OCI-LY3 (cell line): ENCODE measurements around the gene SIPA1.
"Not testable (repeated sequence)": the region's sequence is repeated elsewhere in the genome, so short reads cannot be mapped to it uniquely, and the experiment has no call there.

ENCODE experiments used
- H2AFZ ChIP-seq: fragments of 200-600, 300-600 bp; shearing (Covaris generic); 2 replicates; pipeline ENCODE4 v1.6.0; 2014; ENCODE audit warnings: antibody characterized with exemption, low read depth, low read length
- H3K27ac ChIP-seq: fragments of 200-600, 300-600 bp; sonication (generic); 2 replicates; pipeline ENCODE4 v1.5.1; 2014; ENCODE audit warnings: mild to moderate bottlenecking, low read length, moderate library complexity, mixed read lengths
- H3K27me3 ChIP-seq: fragments of 200-600, 300-600 bp; sonication (generic); 2 replicates; pipeline ENCODE4 v1.6.1; 2014; ENCODE audit warnings: low read depth, low read length, mixed read lengths
- H3K36me3 ChIP-seq: fragments of 200-600, 300-600 bp; sonication (generic); replicated peaks from 2 replicates; pipeline ENCODE3; 2014; ENCODE audit warnings: low read depth, low read length, mixed read lengths
- H3K4me1 ChIP-seq: fragments of 300-600, 200-600 bp; sonication (generic); 2 replicates; pipeline ENCODE4 v1.6.1; 2014; ENCODE audit warnings: low read length, mixed read lengths
- H3K4me2 ChIP-seq: fragments of 200-600, 300-600 bp; sonication (generic); 2 replicates; pipeline ENCODE4 v1.6.1; 2014; ENCODE audit warnings: low read length, mixed read lengths
- H3K4me3 ChIP-seq: fragments of 300-600, 200-600 bp; sonication (generic); 2 replicates; pipeline ENCODE4 v1.5.1; 2014; ENCODE audit warnings: antibody characterized with exemption, mild to moderate bottlenecking, low read length, moderate library complexity
- H3K79me2 ChIP-seq: fragments of 300-600, 200-600 bp; shearing (Covaris generic); 2 replicates; pipeline ENCODE4 v1.6.1; 2014; ENCODE audit warnings: mild to moderate bottlenecking, low read length, mixed read lengths
- H3K9ac ChIP-seq: fragments of 300-600, 200-600 bp; shearing (Covaris generic); 2 replicates; pipeline ENCODE4 v1.6.0; 2014; ENCODE audit warnings: mild to moderate bottlenecking, low read length, moderate library complexity
- H3K9me3 ChIP-seq: fragments of 200-600, 300-600 bp; shearing (Covaris generic); 2 replicates; pipeline ENCODE4 v1.6.1; 2014; ENCODE audit warnings: low read length, mixed read lengths; ENCODE audit not compliant: insufficient read depth
- H4K20me1 ChIP-seq: fragments of 200-600, 300-600 bp; sonication (generic); 2 replicates; pipeline ENCODE4 v1.6.1; 2016; ENCODE audit warnings: low read length, mixed read lengths; ENCODE audit not compliant: insufficient read depth
- EZH2phosphoT487 ChIP-seq: fragments of 200-600 bp; shearing (Covaris generic); IDR thresholded peaks from 2 replicates; pipeline ENCODE4 v1.6.1; 2018; ENCODE audit warnings: antibody characterized with exemption, mixed run types, low read depth
- TF ChIP-seq, protein P1 (sequence below): fragments of 200-600, 300-600 bp; sonication (generic); IDR thresholded peaks from 2 replicates; pipeline ENCODE4 v1.5.1; 2014; ENCODE audit warnings: antibody characterized with exemption, low read length, low read depth

Gene SIPA1

DNA sequence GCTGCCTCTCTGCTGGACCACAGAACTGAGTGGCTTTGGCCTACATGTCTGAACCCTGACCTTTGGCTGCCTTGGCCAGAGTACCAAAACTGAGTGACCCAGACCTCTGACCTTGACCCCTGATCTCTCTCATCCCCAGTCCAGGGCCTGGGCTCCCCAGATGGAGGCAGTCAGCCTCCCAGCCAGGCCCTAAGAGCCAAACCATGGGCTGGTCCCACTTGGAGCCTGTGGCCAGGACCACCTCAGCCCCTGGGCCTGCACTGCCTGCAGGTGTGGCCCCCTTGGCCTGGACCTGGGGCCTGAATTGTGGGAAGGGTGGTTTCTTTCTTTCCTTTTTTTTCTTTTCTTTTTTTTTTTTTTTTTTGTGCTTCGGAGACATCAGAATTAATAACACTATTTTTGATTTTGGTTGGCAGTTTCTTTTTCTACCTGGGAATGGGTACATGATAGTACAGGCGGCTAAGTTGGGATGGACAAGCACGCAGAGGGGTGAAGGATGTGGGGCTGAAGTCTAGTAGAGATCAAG lies 806 bp upstream of the SIPA1 start:
- Histone ChIP-seq H3K27me3 (no peaks in the 10 kb centered on the region), H3K36me3 (peaks cover 31% of the 10 kb centered on the region), H3K4me3 (no peak overlapping the region), H3K9me3 (no peaks in the 10 kb centered on the region), H4K20me1 (no peaks in the 10 kb centered on the region), H3K4me1 (peaks cover 32% of the 10 kb centered on the region), H3K4me2 (peak overlapping the region; percentile 94; the same call in 1 of the 2 replicates), H3K9ac (0 out of 2 replicates have a peak overlapping the region, but pooled peaks have one; percentile 83), H3K27ac (peak overlapping the region; percentile 77; the same call in 1 of the 2 replicates), H3K79me2 (peaks cover 27% of the 10 kb centered on the region), H2AFZ (no peak overlapping the region)
- TF ChIP-seq, protein P1, sequence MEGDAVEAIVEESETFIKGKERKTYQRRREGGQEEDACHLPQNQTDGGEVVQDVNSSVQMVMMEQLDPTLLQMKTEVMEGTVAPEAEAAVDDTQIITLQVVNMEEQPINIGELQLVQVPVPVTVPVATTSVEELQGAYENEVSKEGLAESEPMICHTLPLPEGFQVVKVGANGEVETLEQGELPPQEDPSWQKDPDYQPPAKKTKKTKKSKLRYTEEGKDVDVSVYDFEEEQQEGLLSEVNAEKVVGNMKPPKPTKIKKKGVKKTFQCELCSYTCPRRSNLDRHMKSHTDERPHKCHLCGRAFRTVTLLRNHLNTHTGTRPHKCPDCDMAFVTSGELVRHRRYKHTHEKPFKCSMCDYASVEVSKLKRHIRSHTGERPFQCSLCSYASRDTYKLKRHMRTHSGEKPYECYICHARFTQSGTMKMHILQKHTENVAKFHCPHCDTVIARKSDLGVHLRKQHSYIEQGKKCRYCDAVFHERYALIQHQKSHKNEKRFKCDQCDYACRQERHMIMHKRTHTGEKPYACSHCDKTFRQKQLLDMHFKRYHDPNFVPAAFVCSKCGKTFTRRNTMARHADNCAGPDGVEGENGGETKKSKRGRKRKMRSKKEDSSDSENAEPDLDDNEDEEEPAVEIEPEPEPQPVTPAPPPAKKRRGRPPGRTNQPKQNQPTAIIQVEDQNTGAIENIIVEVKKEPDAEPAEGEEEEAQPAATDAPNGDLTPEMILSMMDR: no peak
- no peak for TF ChIP-seq EZH2phosphoT487

DNA sequence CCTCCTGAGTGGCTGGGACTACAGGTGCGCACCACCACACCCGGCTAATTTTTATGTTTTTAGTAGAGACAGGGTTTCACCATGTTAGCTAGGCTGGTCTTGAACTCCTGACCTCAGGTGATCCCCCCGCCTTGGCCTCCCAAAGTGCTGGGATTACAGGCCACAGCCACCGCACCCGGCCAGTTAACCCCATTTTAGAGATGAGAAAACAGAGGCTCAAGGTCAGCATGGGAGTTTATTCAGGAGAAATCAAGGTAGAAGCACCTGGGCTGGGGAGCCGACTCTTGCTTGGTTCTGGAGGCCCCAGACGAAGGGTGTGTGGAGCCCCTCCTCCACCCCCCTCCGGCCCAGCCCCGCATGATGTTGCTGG lies 1.3 kb downstream of the SIPA1 start:
- not testable (repeated sequence) for H2AFZ ChIP-seq, H3K9me3 ChIP-seq, H3K27me3 ChIP-seq, H4K20me1 ChIP-seq
- Histone ChIP-seq H3K79me2 (peaks cover 27% of the 10 kb centered on the region), H3K9ac (peak overlapping the region; percentile 73; the same call in 1 of the 2 replicates), H3K4me1 (peaks cover 32% of the 10 kb centered on the region), H3K36me3 (peaks cover 45% of the 10 kb centered on the region), H3K27ac (peak overlapping the region; percentile 77), H3K4me2 (peak overlapping the region; percentile 94), H3K4me3 (peak overlapping the region; percentile 85)

- no peak for TF ChIP-seq EZH2phosphoT487
- TF ChIP-seq, protein P1: no peak
- Histone ChIP-seq H2AFZ (no peak overlapping the region), H3K27ac (peak overlapping the region; percentile 77), H3K4me1 (peaks cover 32% of the 10 kb centered on the region), H3K9ac (peak overlapping the region; percentile 73), H3K79me2 (peaks cover 27% of the 10 kb centered on the region), H3K4me3 (peak overlapping the region; percentile 85), H4K20me1 (no peaks in the 10 kb centered on the region), H3K9me3 (no peaks in the 10 kb centered on the region), H3K36me3 (peaks cover 42% of the 10 kb centered on the region), H3K4me2 (peak overlapping the region; percentile 94), H3K27me3 (no peaks in the 10 kb centered on the region)
Observed at GRCh38 chr11:65639623-65640482, 2.0 kb downstream of the SIPA1 start.

GRCh38 chr11:65640483-65641296 lies 2.8 kb downstream of the SIPA1 start:
- Histone ChIP-seq H3K9me3 (no peaks in the 10 kb centered on the region), H4K20me1 (no peaks in the 10 kb centered on the region), H3K27me3 (no peaks in the 10 kb centered on the region), H3K4me3 (peak overlapping the region; percentile 85), H3K9ac (peak overlapping the region; percentile 73), H3K36me3 (peaks cover 49% of the 10 kb centered on the region), H3K4me1 (peaks cover 32% of the 10 kb centered on the region), H3K27ac (peak overlapping the region; percentile 77), H3K4me2 (peak overlapping the region; percentile 94), H2AFZ (no peak overlapping the region), H3K79me2 (peaks cover 27% of the 10 kb centered on the region)
- TF ChIP-seq, protein P1: no peak
- TF ChIP-seq EZH2phosphoT487: no peak
